Hepatocyte (in vitro differentiated cells): ENCODE results near the gene HIGD1A. TPM values are rescaled to one million over a fixed set of nuclear protein-coding genes. Genes with fewer than 3 reads are reported as not detected.

ENCODE experiments used
- DNase-seq: peaks from one replicate; pipeline ENCODE4 v3.0.0-alpha.2; 2016; ENCODE audit warnings: low spot score
- H2AFZ ChIP-seq: fragments of 200-600 bp; sonication (generic); 2 replicates; pipeline ENCODE4 v1.6.0; 2016; ENCODE audit warnings: antibody characterized with exemption, mild to moderate bottlenecking
- H3K27ac ChIP-seq: fragments of 200-600 bp; sonication (generic); 2 replicates; pipeline ENCODE4 v1.5.1; 2016; ENCODE audit warnings: mild to moderate bottlenecking
- H3K27me3 ChIP-seq: fragments of 200-600 bp; sonication (generic); 2 replicates; pipeline ENCODE4 v1.6.1; 2016
- H3K36me3 ChIP-seq: fragments of 200-600 bp; sonication (generic); replicated peaks from 2 replicates; pipeline ENCODE4 v1.5.1; 2016; ENCODE audit warnings: low read depth; ENCODE audit not compliant: insufficient read depth
- H3K4me1 ChIP-seq: fragments of 200-600 bp; sonication (generic); 2 replicates; pipeline ENCODE4 v1.5.1; 2016; ENCODE audit warnings: mild to moderate bottlenecking, moderate library complexity; ENCODE audit not compliant: insufficient read depth
- H3K4me2 ChIP-seq: fragments of 200-600 bp; sonication (generic); 2 replicates; pipeline ENCODE4 v1.6.0; 2016
- H3K4me3 ChIP-seq: fragments of 200-600 bp; sonication (generic); 2 replicates; pipeline ENCODE4 v1.5.1; 2016; ENCODE audit warnings: mild to moderate bottlenecking
- H3K79me2 ChIP-seq: fragments of 200-600 bp; sonication (generic); 2 replicates; pipeline ENCODE4 v1.6.0; 2017; ENCODE audit warnings: mild to moderate bottlenecking
- H3K9me2 ChIP-seq: fragments of 200-600 bp; sonication (generic); replicated peaks from 2 replicates; pipeline ENCODE4 v1.6.0; 2017; ENCODE audit warnings: mild to moderate bottlenecking; ENCODE audit not compliant: insufficient read depth
- H3K9me3 ChIP-seq: fragments of 200-600 bp; sonication (generic); 2 replicates; pipeline ENCODE4 v1.5.1; 2016; ENCODE audit warnings: low read depth, mild to moderate bottlenecking
- H4K20me1 ChIP-seq: fragments of 200-600 bp; sonication (generic); 2 replicates; pipeline ENCODE4 v1.6.0; 2016; ENCODE audit warnings: mild to moderate bottlenecking; ENCODE audit not compliant: insufficient read depth, poor library complexity, severe bottlenecking
- EZH2 ChIP-seq: fragments of 200-600 bp; sonication (generic); IDR thresholded peaks from 2 replicates; pipeline ENCODE4 v1.6.1; 2016; ENCODE audit warnings: antibody characterized with exemption, mild to moderate bottlenecking, borderline replicate concordance
- EZH2phosphoT487 ChIP-seq: fragments of 200-600 bp; sonication (generic); IDR thresholded peaks from one replicate; pipeline ENCODE4 v1.6.1; 2018; ENCODE audit warnings: antibody characterized with exemption, mild to moderate bottlenecking, low read depth, moderate library complexity; ENCODE audit not compliant: unreplicated experiment, severe bottlenecking
- WGBS: methylation state at CpG from one replicate; pipeline ENCODE4 v1.1.6; 2016; ENCODE audit warnings: low lambda C conversion rate; ENCODE audit errors: missing lambda C conversion rate; 5-methylcytosine and 5-hydroxymethylcytosine counted together
- polyA plus RNA-seq: library from polyadenylated mRNA; unstranded; fragments of >200 nt; fragmentation: Nextera tagmentation; extraction: Ambion mirVana; gene quantifications from 2 replicates; pipeline ENCODE4 v1.2.1, GENCODE V29; 2016
- total RNA-seq: library from RNA; depleted of rRNA; stranded (reverse); fragments of >200 nt; gene quantifications from 2 replicates; pipeline ENCODE4 v1.2.3, GENCODE V29; 2014
- TF ChIP-seq, protein P1 (sequence below): fragments of 200-600 bp; sonication (generic); IDR thresholded peaks from 2 replicates; pipeline ENCODE4 v1.5.1; 2016; ENCODE audit warnings: antibody characterized with exemption, mild to moderate bottlenecking; ENCODE audit not compliant: poor library complexity

HIGD1A gene
- total and polyA plus RNA-seq, 2 experiments from 2014 or later = 218 to 252 TPM

DNA sequence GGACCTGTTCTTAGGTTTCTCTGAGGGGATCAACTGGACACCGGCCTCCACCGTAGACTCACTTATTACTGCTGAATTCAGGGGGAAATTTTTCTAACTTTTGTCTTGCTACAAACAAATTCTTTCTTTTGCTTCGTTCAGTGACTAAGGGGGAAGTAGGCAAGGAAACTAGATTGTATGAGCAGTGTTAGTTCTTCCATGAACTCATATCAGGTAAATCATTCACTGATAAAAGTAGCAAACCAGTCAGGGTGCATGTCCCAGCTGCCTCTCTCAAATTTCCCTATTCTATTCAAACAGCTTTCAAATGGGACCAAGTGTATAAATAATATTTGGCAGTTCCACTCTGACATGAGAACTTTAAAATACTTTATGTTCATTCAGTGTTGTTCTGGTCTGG is 23.9 kb downstream of the HIGD1A start:
- Histone ChIP-seq H3K4me3 (no peak overlapping the region), H2AFZ (no peak overlapping the region), H3K27me3 (no peaks in the 10 kb centered on the region), H3K9me2 (no peaks in the 10 kb centered on the region), H3K4me1 (no peaks in the 10 kb centered on the region), H3K4me2 (no peak overlapping the region), H3K9me3 (no peaks in the 10 kb centered on the region), H4K20me1 (no peaks in the 10 kb centered on the region), H3K27ac (peak overlapping the region; percentile 24), H3K36me3 (peaks cover 3% of the 10 kb centered on the region), H3K79me2 (peaks cover 2% of the 10 kb centered on the region)
- TF ChIP-seq EZH2phosphoT487 = no peak
- TF ChIP-seq, protein P1, sequence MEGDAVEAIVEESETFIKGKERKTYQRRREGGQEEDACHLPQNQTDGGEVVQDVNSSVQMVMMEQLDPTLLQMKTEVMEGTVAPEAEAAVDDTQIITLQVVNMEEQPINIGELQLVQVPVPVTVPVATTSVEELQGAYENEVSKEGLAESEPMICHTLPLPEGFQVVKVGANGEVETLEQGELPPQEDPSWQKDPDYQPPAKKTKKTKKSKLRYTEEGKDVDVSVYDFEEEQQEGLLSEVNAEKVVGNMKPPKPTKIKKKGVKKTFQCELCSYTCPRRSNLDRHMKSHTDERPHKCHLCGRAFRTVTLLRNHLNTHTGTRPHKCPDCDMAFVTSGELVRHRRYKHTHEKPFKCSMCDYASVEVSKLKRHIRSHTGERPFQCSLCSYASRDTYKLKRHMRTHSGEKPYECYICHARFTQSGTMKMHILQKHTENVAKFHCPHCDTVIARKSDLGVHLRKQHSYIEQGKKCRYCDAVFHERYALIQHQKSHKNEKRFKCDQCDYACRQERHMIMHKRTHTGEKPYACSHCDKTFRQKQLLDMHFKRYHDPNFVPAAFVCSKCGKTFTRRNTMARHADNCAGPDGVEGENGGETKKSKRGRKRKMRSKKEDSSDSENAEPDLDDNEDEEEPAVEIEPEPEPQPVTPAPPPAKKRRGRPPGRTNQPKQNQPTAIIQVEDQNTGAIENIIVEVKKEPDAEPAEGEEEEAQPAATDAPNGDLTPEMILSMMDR = no peak
- TF ChIP-seq EZH2 = no peak
- 85% methylated on average over 3 of the region's 3 CpGs for WGBS
- no peak for DNase-seq

DNA sequence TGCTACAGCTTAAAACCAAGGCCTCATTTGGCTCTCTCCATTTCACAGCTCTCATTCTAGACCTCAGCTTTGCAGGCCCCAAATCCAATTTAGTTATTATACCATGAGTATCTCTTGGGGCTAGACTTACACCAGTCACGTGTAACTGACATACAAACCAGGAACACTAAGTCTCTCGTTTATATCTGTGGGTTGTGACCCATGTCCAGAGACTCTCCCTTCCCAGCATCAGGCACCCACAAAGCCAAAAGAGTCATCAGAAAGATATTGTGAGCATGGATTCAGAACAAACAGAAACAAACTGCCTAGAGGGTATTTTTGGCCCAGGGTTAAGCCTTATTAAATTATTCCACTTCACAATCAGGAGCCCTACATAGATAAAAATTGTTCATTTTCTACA is 25.6 kb downstream of the HIGD1A start:
- H3K9me3 ChIP-seq = no peaks in the 10 kb centered on the region
- WGBS = 96% methylated on average over 2 of the region's 2 CpGs
- H3K79me2 ChIP-seq = peaks cover 2% of the 10 kb centered on the region
- no peaks in the 10 kb centered on the region for H3K36me3 ChIP-seq
- H3K27me3 ChIP-seq = no peaks in the 10 kb centered on the region
- no peak overlapping the region for H2AFZ ChIP-seq
- no peak overlapping the region for H3K27ac ChIP-seq
- H3K9me2 ChIP-seq = no peaks in the 10 kb centered on the region
- no peak for DNase-seq
- no peaks in the 10 kb centered on the region for H3K4me1 ChIP-seq
- H3K4me2 ChIP-seq = no peak overlapping the region
- no peak overlapping the region for H3K4me3 ChIP-seq
- H4K20me1 ChIP-seq = no peaks in the 10 kb centered on the region
- TF ChIP-seq, protein P1 = no peak
- TF ChIP-seq EZH2phosphoT487 (no peak), EZH2 (no peak)

DNA sequence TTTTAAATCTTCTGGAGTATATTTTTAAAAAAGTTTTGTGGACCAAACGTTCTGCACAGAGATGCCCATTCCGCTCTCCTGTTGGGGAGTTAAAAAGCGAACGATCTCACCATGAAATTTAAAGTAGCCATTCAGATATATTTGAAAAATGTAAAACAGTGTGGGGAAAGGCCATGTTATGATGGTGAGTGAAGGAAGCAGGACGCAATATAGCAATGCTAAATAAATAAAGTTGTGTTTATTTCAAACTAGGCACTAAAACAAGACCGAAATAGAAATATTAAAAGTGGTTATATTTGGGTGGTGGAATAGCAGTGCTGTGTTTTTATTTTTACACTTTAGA is 30.9 kb downstream of the HIGD1A start:
- Histone ChIP-seq H3K27ac (peak overlapping the region; percentile 3), H2AFZ (peak overlapping the region; percentile 76), H3K9me3 (no peaks in the 10 kb centered on the region), H4K20me1 (no peaks in the 10 kb centered on the region), H3K4me1 (no peaks in the 10 kb centered on the region), H3K4me2 (peak overlapping the region; percentile 81), H3K4me3 (peak overlapping the region; percentile 61), H3K27me3 (no peaks in the 10 kb centered on the region), H3K9me2 (no peaks in the 10 kb centered on the region), H3K79me2 (no peaks in the 10 kb centered on the region), H3K36me3 (no peaks in the 10 kb centered on the region)
- 17% methylated on average over 6 of the region's 6 CpGs for WGBS
- DNase-seq = no peak
- TF ChIP-seq, protein P1 = no peak
- TF ChIP-seq EZH2phosphoT487 (no peak), EZH2 (no peak)
